Activated T-cell treated with anti-CD3 and anti-CD28 coated beads for 24 hours (primary cell): ENCODE results near the gene SRGAP2B.
"Not testable (repeated sequence)": the region's sequence is repeated elsewhere in the genome, so short reads cannot be mapped to it uniquely, and the experiment has no call there.

Experiments used
- DNase-seq: peaks from one replicate; pipeline ENCODE4 v3.0.0-alpha.2; 2020; ENCODE audit warnings: low read depth

Gene SRGAP2B

GRCh38 chr1:145082483-145083255 is 12.5 kb downstream of the SRGAP2B start:
- not testable (repeated sequence) for DNase-seq

- DNase-seq = not testable (repeated sequence)
These were observed 14.9 kb downstream of the SRGAP2B start for GRCh38 chr1:145080193-145080592.

GRCh38 chr1:145079737-145080136 is 15.4 kb downstream of the SRGAP2B start:
- not testable (repeated sequence) for DNase-seq

- not testable (repeated sequence) for DNase-seq
These were observed 16.2 kb downstream of the SRGAP2B start for GRCh38 chr1:145078787-145079370.

- DNase-seq = not testable (repeated sequence)
These were observed 17.0 kb downstream of the SRGAP2B start for GRCh38 chr1:145077872-145078786.

- not testable (repeated sequence) for DNase-seq
These were observed 18.3 kb downstream of the SRGAP2B start for GRCh38 chr1:145076877-145077276.

GRCh38 chr1:145074021-145074559 is 21.0 kb downstream of the SRGAP2B start:
- not testable (repeated sequence) for DNase-seq

- DNase-seq = not testable (repeated sequence)
These were observed 23.6 kb downstream of the SRGAP2B start for GRCh38 chr1:145071569-145071968.

GRCh38 chr1:145066486-145066885 is 28.6 kb downstream of the SRGAP2B start:
- not testable (repeated sequence) for DNase-seq

GRCh38 chr1:145065194-145065826 is 29.8 kb downstream of the SRGAP2B start:
- DNase-seq = not testable (repeated sequence)

GRCh38 chr1:145063941-145064648 is 31.0 kb downstream of the SRGAP2B start:
- not testable (repeated sequence) for DNase-seq

GRCh38 chr1:145063285-145063684 is 31.8 kb downstream of the SRGAP2B start:
- DNase-seq = not testable (repeated sequence)

GRCh38 chr1:145058184-145058583 is 36.9 kb downstream of the SRGAP2B start:
- not testable (repeated sequence) for DNase-seq

- DNase-seq = not testable (repeated sequence)
These were observed 39.8 kb downstream of the SRGAP2B start for GRCh38 chr1:145055217-145055760.

GRCh38 chr1:145053428-145053827 is 41.7 kb downstream of the SRGAP2B start:
- not testable (repeated sequence) for DNase-seq

- not testable (repeated sequence) for DNase-seq
These were observed 42.9 kb downstream of the SRGAP2B start for GRCh38 chr1:145052019-145052776.

GRCh38 chr1:145048181-145048856 is 46.8 kb downstream of the SRGAP2B start:
- DNase-seq = not testable (repeated sequence)

GRCh38 chr1:145047553-145047952 is 47.6 kb downstream of the SRGAP2B start:
- not testable (repeated sequence) for DNase-seq
